BLaER1 treated with 17β-estradiol and CSF1 and Interleukin-3, amounts not matched to agents 10 nM and 100 nM (cell line): ENCODE data around the gene TOMT.

Source experiments
- H3K27ac ChIP-seq, 11 experiments: shearing (Covaris generic); formaldehyde crosslinking; 2 replicates each; pipeline ENCODE4 v1.8.1; 2022
- H3K27me3 ChIP-seq, 11 experiments: shearing (Covaris generic); formaldehyde crosslinking; 2 replicates each; pipeline ENCODE4 v1.8.1; 2022
- H3K36me3 ChIP-seq, 11 experiments: shearing (Covaris generic); formaldehyde crosslinking; 2 replicates each; pipeline ENCODE4 v1.8.1; 2022
- H3K4me1 ChIP-seq, 10 experiments: shearing (Covaris generic); formaldehyde crosslinking; 2 replicates each; pipeline ENCODE4 v1.8.1; 2022
- H3K4me2 ChIP-seq, 11 experiments: shearing (Covaris generic); formaldehyde crosslinking; 2 replicates each; pipeline ENCODE4 v1.8.1; 2022
- H3K4me3 ChIP-seq, 10 experiments: shearing (Covaris generic); formaldehyde crosslinking; 2 replicates each; pipeline ENCODE4 v1.8.1; 2022
- H3K9ac ChIP-seq, 11 experiments: shearing (Covaris generic); formaldehyde crosslinking; 2 replicates each; pipeline ENCODE4 v1.8.1; 2022
- H3K9me3 ChIP-seq, 11 experiments: shearing (Covaris generic); formaldehyde crosslinking; replicated peaks in 1 of 11; 2 replicates each; pipeline ENCODE4 v1.8.1; 2022
- H4K20me1 ChIP-seq, 11 experiments: shearing (Covaris generic); formaldehyde crosslinking; 2 replicates each; pipeline ENCODE4 v1.8.1; 2022
- Cebpa-rat ChIP-seq, 11 experiments: shearing (Covaris generic); IDR thresholded peaks; 2 replicates each; pipeline ENCODE4 v1.8.1; 2022

TOMT gene

DNA sequence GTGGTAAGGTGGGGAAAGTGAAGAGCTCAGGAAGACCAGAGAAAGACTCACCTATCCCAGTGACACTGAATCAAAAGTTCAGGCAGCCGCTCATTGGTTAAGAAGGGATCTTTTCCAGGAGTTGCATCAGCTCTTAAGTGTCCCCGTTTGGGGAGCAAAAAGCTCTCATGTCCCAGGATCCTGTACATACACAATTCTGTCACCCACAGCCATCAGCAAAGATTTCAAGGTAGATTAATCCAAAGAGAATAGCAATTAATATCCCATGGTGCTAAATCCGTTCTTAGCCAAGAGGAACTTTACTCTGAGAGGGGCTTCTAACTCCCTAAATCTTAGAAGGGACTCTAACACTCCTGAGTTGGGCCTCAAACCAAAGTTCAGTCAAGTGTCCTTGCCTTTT lies 49.1 kb downstream of the TOMT start:
- Histone ChIP-seq H4K20me1 (no peaks in the 10 kb centered on the region), H3K9me3 (no peaks in the 10 kb centered on the region), H3K27ac (no peak overlapping the region), H3K4me3 (no peak overlapping the region), H3K9ac (no peak overlapping the region), H3K4me2 (no peak overlapping the region), H3K36me3 (no peaks in the 10 kb centered on the region), H3K27me3 (no peaks in the 10 kb centered on the region), H3K4me1 (no peaks in the 10 kb centered on the region)
- no peak for TF ChIP-seq Cebpa-rat (IDR thresholded peaks at IDR 0.05)

DNA sequence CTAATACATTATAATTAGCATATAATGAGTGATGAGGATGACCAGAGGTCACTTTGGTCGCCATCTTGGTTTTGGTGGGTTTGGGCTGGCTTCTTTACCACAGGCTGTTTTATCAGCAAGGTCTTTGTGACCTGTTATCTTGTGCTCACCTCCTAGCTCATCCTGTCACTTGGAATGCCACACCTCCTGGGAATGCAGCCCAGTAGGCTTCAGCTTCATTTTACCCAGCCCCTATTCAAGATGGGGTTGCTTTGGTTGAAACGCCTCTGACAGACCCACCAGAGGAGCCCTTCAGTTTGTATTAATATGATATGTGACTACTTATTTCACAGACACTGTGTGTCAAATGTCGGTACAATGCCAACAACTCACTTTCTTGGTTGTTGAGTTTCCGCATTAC lies 50.0 kb downstream of the TOMT start:
- H3K9ac ChIP-seq: no peak overlapping the region
- no peak for TF ChIP-seq Cebpa-rat (IDR thresholded peaks at IDR 0.05)
- no peaks in the 10 kb centered on the region for H4K20me1 ChIP-seq
- no peak overlapping the region for H3K4me3 ChIP-seq
- no peak overlapping the region for H3K27ac ChIP-seq
- H3K36me3 ChIP-seq: no peaks in the 10 kb centered on the region
- H3K4me2 ChIP-seq: no peak overlapping the region
- H3K9me3 ChIP-seq: no peaks in the 10 kb centered on the region
- H3K27me3 ChIP-seq: no peaks in the 10 kb centered on the region
- no peaks in the 10 kb centered on the region for H3K4me1 ChIP-seq

GRCh38 chr11:72157131-72157530 lies 51.4 kb downstream of the TOMT start:
- Histone ChIP-seq H3K36me3 (no peaks in the 10 kb centered on the region), H3K27me3 (no peaks in the 10 kb centered on the region), H3K9me3 (no peaks in the 10 kb centered on the region), H3K4me3 (no peak overlapping the region), H3K27ac (no peak overlapping the region), H3K4me2 (no peak overlapping the region), H3K9ac (no peak overlapping the region), H4K20me1 (no peaks in the 10 kb centered on the region), H3K4me1 (no peaks in the 10 kb centered on the region)
- TF ChIP-seq Cebpa-rat (IDR thresholded peaks at IDR 0.05): no peak
